ENCODE data around the gene GPN1. TPM values are rescaled to one million over a fixed set of nuclear protein-coding genes. Genes with fewer than 3 reads are reported as not detected.
A peak's percentile ranks its signal among the peaks of the same experiment; 100 is the strongest.
"Not testable (repeated sequence)": the region's sequence is repeated elsewhere in the genome, so short reads cannot be mapped to it uniquely, and the experiment has no call there.

Gene GPN1
- polyA plus RNA-seq, 1 donor: 31.2 TPM

- DNase-seq (ENCODE audit: low read depth): no peak
Observed at GRCh38 chr2:27627963-27628766, 685 bp upstream of the GPN1 start.

DNA sequence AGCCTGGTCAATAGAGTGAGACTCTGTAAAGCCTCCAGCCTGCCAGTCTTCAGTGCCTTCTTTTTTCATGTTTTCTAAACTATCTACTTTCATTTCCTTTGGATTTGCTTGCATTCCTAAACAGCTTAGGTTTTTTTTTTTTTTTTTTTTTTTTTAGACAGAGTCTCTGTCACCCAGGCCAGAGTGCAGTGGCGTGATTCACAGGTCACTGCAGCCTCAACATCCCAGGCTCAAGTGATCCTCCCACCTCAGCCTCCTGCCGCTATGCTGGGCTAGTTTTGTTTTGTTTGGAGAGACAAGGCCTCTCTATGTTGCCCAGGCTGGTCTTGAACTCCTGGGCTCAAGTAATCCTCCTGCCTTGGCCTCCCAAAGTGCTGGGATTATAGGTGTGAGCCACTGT lies 1.4 kb downstream of the GPN1 start:
- DNase-seq (ENCODE audit: low read depth): not testable (repeated sequence)

- no peak for DNase-seq (ENCODE audit: low read depth)
Observed at GRCh38 chr2:27634291-27634690, 5.4 kb downstream of the GPN1 start.

GRCh38 chr2:27636766-27637165 lies 7.9 kb downstream of the GPN1 start:
- DNase-seq (ENCODE audit: low read depth): no peak

GRCh38 chr2:27638037-27638637 lies 9.3 kb downstream of the GPN1 start:
- no peak for DNase-seq (ENCODE audit: low read depth)

DNA sequence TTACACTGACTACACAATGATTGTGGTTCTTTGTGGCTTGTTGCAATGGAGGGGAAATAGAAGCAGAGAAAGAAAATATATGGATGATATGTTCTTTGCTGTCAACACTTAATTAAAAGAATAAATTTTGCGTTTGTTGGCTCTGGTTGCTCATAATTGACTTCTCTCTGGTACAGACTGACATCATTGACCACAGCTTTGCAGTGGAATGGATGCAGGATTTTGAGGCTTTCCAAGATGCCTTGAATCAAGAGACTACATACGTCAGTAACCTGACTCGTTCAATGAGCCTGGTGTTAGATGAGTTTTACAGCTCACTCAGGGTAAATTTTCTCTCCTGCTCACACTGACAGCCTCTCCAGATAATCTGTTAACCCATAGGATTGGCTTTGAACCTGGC lies 9.9 kb downstream of the GPN1 start:
- DNase-seq (ENCODE audit: low read depth): no peak

DNA sequence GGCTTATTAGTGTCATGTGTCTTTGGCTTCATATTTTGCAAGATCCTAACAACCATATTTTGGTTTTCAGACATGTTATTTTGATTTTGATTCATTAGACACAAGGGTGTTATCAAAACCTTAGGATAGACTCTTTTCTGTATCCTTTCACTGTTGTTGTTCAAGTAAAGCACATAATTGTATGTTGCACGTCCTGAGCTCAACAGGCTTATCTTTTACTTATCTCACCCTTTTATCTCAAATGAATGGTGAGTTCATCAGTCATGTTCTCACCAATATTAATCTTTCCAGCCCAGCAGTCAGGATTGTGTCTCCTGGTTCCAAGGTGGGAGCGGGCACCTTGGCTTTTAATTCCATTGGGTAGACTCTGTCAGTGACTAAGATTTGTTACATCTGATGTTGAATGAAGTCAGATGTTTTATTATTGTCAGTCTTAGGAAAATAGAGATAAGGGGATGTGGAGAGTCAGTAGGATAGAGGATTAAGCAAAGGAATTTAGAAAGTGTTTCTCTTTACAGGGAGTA lies 11.9 kb downstream of the GPN1 start:
- DNase-seq (ENCODE audit: low read depth): no peak

GRCh38 chr2:27645197-27645596 lies 16.3 kb downstream of the GPN1 start:
- DNase-seq (ENCODE audit: low read depth): no peak

- DNase-seq (ENCODE audit: low read depth): no peak
Observed at GRCh38 chr2:27647289-27647688, 18.4 kb downstream of the GPN1 start.

DNA sequence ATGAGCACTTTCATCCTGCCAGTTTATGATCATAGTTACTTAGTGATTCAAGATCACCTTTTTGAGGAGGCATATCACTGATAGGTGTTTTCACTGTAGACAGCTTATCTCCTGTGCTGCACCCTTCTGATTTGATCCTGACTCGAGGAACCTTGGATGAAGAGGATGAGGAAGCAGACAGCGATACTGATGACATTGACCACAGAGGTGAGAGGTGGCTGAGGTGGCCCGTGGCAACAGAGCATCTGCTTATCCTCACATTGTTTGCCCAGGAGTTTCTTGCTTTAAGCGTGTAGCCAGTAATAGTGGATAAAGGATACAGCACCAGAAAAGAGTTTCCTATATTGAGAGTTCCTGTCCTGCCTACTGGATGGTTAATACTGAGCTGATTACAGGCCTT lies 18.9 kb downstream of the GPN1 start:
- DNase-seq (ENCODE audit: low read depth): no peak

DNA sequence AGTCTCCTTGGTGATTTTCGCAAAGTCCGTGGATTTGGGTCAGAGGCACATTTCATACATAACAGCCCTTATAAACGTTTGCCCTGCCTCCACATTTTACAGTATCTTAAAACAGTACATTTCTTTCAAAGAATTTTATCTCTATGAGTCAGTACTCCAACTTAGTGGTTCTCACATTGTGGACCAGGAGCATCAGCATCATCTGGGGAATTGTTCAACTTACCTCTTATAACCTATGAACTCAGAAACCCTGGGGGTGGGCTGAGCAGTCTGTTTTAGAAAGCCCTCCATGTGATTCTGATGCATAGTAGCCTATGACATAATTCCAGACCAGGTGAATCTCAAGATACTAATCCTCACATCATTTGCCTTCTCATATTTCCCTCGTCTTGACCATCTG lies 22.2 kb downstream of the GPN1 start:
- DNase-seq (ENCODE audit: low read depth): no peak

DNA sequence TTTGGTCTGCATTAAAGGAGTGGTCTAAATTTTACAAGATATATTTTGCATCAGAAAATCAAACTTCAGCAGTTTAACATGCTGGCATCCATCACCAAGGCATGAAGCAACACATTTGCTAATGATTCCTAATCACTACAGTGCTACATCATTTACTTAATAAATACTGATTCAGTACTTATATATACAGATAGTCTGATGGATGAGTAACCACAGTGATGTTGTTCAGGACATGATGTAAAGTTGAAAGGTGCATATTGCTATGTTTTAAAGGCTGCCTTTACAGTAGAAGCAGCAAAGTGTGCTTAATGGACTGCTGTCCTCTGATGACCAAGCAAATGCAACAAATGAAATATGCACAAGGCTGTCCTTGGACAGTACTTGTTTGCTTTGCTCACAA lies 23.5 kb downstream of the GPN1 start:
- DNase-seq (ENCODE audit: low read depth): no peak

DNA sequence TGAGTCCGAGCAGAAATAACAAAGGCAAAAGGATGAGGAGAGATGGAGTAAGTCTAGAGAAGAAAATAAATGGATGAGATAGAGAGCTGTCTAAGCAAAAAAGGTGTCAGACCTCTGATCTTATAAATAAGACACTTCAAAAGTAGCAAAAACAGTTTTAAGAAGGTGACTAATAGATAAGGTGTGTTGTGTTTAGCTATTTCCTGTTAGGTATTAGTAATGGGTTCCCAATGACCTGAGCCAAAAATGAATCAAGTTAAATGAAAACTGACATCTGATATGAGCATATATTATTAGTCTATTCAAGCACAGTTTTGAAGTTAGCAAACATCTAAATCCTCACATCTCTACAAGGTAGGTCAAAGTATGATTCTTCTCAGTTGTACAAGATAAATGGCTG lies 23.9 kb downstream of the GPN1 start:
- no peak for DNase-seq (ENCODE audit: low read depth)

GRCh38 chr2:27653397-27653796 lies 24.5 kb downstream of the GPN1 start:
- DNase-seq (ENCODE audit: low read depth): no peak

GRCh38 chr2:27655155-27655951 lies 26.5 kb downstream of the GPN1 start:
- DNase-seq (ENCODE audit: low read depth): no peak

GRCh38 chr2:27661371-27661770 lies 32.5 kb downstream of the GPN1 start:
- DNase-seq (ENCODE audit: low read depth): no peak

GRCh38 chr2:27663285-27664153 lies 34.7 kb downstream of the GPN1 start, which contains the start of the genes SLC4A1AP and SUPT7L:
SLC4A1AP (plus strand) TSS chr2:27663889; CDS start chr2:27663915, 26 bp downstream.
SUPT7L (minus strand) TSS chr2:27663614; CDS start chr2:27662192, 1,422 bp downstream.
- DNase-seq (ENCODE audit: low read depth): peak; percentile 60

DNA sequence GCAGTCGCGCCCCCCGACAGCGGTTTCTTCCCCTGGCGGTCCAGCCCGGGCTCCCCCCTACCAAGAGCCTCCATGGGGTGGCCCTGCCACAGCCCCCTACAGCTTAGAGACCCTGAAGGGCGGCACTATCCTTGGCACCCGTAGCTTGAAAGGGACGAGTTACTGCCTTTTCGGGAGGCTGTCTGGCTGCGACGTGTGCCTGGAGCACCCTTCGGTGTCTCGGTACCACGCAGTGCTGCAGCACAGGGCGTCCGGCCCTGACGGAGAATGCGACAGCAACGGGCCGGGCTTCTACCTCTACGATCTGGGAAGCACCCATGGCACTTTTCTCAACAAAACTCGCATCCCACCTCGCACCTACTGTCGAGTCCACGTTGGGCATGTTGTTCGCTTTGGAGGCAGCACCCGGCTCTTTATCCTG lies 35.3 kb downstream of the GPN1 start:
- no peak for DNase-seq (ENCODE audit: low read depth)

GRCh38 chr2:27664622-27665363 lies 35.9 kb downstream of the GPN1 start:
- no peak for DNase-seq (ENCODE audit: low read depth)

- no peak for DNase-seq (ENCODE audit: low read depth)
Observed at GRCh38 chr2:27667446-27667845, 38.6 kb downstream of the GPN1 start.

Measured in forelimb muscle (tissue), 1 donor.